Measurements from ENCODE around the gene KTN1. TPM values are rescaled to one million over a fixed set of nuclear protein-coding genes. Genes with fewer than 3 reads are reported as not detected.

KTN1 gene
- total RNA-seq, 6 donors from 2014 or later = 69.1 to 215 (median 116) TPM

- TF ChIP-seq POLR2AphosphoS5 (IDR thresholded peaks at IDR 0.05) = no peak
- no peak for TF ChIP-seq POLR2A (IDR thresholded peaks at IDR 0.05)
- no peak for TF ChIP-seq CTCF (IDR thresholded peaks at IDR 0.05)
- no peak for TF ChIP-seq EP300 (IDR thresholded peaks at IDR 0.05)
- H3K36me3 ChIP-seq = peaks cover 5 to 65% (median 19%) of the 10 kb centered on the region in 4 donors
- no peaks in the 10 kb centered on the region for H3K9me3 ChIP-seq
- 97 to 99% methylated on average over 8 of the region's 8 CpGs for WGBS, 2 donors
- ATAC-seq (ENCODE audit: low FRiP score in 2 of 2) (no peak), DNase-seq (no peak)
- no peak overlapping the region for H3K27ac ChIP-seq
- no peak overlapping the region for H3K4me3 ChIP-seq
- no peaks in the 10 kb centered on the region for H3K4me1 ChIP-seq
- no peaks in the 10 kb centered on the region for H3K27me3 ChIP-seq
Observed at GRCh38 chr14:55684956-55685584, 105.1 kb downstream of the KTN1 start.

DNA sequence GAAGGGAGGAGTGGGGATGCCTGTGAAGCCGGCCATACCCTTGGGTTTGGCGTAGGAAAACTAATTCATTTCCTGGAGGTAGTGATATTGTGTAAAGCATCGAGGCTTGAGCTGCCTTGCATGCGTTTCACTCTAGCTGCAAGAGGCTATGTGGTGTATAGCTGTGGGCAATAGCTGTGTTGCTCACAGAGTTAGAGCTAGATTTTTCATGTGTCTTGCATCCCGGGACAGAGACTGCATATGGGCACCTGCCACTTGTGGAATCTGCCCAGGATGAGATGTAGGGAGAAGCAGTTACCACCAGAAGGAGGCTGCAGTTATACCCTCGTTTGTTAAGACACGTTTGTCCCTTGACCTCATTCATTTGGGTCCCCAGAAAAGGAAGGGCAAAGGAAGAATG lies 106.7 kb downstream of the KTN1 start:
- Histone ChIP-seq H3K27me3 (no peaks in the 10 kb centered on the region), H3K4me3 (no peak overlapping the region), H3K36me3 (peaks cover 5 to 48% (median 12%) of the 10 kb centered on the region in 4 donors), H3K9me3 (no peaks in the 10 kb centered on the region), H3K4me1 (no peaks in the 10 kb centered on the region), H3K27ac (no peak overlapping the region)
- ATAC-seq (ENCODE audit: low FRiP score in 2 of 2) (no peak), DNase-seq (no peak)
- TF ChIP-seq POLR2AphosphoS5 (IDR thresholded peaks at IDR 0.05) (no peak), EP300 (IDR thresholded peaks at IDR 0.05) (no peak), CTCF (IDR thresholded peaks at IDR 0.05) (no peak), POLR2A (IDR thresholded peaks at IDR 0.05) (no peak)
- WGBS, 2 donors = 91 to 95% methylated on average over 7 of the region's 7 CpGs

DNA sequence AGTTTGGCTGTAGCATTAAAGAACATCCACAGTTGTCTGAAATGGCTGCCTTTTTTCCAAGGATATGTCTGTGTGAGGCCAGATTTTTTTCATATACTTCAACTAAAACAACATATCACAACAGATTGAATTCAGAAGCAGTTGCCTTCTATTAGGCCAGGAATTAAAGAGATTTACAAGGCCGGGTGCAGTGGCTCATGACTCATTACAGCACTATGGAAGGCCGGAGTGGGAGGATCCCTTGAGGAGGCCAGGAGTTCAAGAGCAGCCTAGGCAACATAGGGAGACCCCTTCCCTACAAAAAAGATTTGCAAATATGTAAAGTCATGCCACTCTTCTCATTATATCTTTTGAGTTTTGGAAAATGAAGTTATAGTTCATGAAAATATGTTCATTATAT lies 108.6 kb downstream of the KTN1 start:
- H3K27ac ChIP-seq = no peak overlapping the region
- H3K4me1 ChIP-seq = no peaks in the 10 kb centered on the region
- H3K36me3 ChIP-seq = peaks cover 3 to 32% (median 12%) of the 10 kb centered on the region in 4 donors
- H3K27me3 ChIP-seq = no peaks in the 10 kb centered on the region
- ATAC-seq (ENCODE audit: low FRiP score in 2 of 2) = no peak
- DNase-seq = no peak
- H3K4me3 ChIP-seq = no peak overlapping the region
- TF ChIP-seq CTCF (IDR thresholded peaks at IDR 0.05) (no peak), POLR2AphosphoS5 (IDR thresholded peaks at IDR 0.05) (no peak), EP300 (IDR thresholded peaks at IDR 0.05) (no peak), POLR2A (IDR thresholded peaks at IDR 0.05) (no peak)
- H3K9me3 ChIP-seq = no peaks in the 10 kb centered on the region
- 95 to 98% methylated on average over 2 of the region's 2 CpGs for WGBS, 2 donors

DNA sequence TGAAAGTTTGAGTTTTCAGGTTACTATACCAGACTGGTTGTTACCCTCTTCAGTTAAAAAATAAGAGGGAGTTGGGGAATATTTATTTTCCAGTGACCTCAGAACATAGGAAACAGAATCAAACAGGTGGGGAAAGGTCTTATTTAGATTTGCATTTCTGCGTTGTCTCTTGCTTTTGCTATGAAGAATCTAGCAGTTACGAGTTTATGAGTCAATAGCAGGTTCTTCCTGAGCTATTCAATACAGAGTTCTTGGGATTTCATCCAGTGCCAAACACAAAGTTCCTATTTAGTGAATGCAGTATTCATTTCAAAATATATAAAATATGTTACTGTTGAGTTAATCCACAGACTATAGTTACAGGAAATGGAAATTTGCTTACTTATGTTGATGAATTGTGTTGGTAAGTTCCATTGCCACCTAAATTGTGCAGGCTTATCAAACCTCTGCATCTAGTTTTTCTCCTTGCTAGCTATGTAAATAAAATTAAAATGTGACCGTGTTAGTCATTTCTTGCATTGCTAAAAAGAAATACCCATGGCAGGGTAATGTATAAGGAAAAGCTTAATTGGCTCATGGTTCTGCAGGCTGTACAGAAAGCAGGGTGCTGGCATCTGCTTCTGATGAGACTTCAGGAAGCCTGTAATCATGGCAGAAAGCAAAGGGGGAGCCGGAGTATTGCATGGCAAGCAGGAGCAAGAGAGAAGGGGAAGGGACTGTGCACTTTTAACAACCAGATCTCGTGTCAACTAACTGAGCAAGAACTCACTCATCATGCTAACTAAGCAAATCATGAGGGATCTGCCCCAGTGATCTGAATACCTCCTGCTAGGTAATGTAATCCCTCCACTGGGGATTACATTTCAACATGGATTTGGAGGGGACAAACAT lies 110.2 kb downstream of the KTN1 start:
- TF ChIP-seq POLR2A (IDR thresholded peaks at IDR 0.05) (no peak), EP300 (IDR thresholded peaks at IDR 0.05) (no peak), CTCF (IDR thresholded peaks at IDR 0.05) (no peak), POLR2AphosphoS5 (IDR thresholded peaks at IDR 0.05) (no peak)
- ATAC-seq (ENCODE audit: low FRiP score in 2 of 2) (no peak), DNase-seq (no peak)
- H3K4me1 ChIP-seq = no peaks in the 10 kb centered on the region
- 82 to 88% methylated on average over 5 of the region's 5 CpGs for WGBS, 2 donors
- H3K4me3 ChIP-seq = no peak overlapping the region
- H3K27ac ChIP-seq = no peak overlapping the region
- H3K9me3 ChIP-seq = no peaks in the 10 kb centered on the region
- H3K27me3 ChIP-seq = no peaks in the 10 kb centered on the region
- H3K36me3 ChIP-seq = peaks cover 0 to 15% (median 8%) of the 10 kb centered on the region in 4 donors
